Measurements from ENCODE around the gene LRRC3B.

The LRRC3B gene

GRCh38 chr3:26622621-26623418 lies at the start of gene LRRC3B:
LRRC3B (plus strand) TSS chr3:26622772; CDS start chr3:26709673, 86,901 bp downstream.
- H3K36me3 ChIP-seq (ENCODE audit: control insufficient read depth in 2 of 2, insufficient read depth in 2 of 2, low read length in 2 of 2), result no peaks in the 10 kb centered on the region
- H3K4me3 ChIP-seq (ENCODE audit: low read length in 2 of 2), result peak within 1 kb of the TSS; percentile 37 to 48
- no peak within 1 kb of the TSS for H3K27ac ChIP-seq (ENCODE audit: low read depth in 2 of 2, low read length in 2 of 2)
- no peaks in the 10 kb centered on the region for H3K4me1 ChIP-seq (ENCODE audit: control insufficient read depth in 2 of 2, insufficient read depth in 2 of 2, low read length in 2 of 2)
- no peaks in the 10 kb centered on the region for H3K9me3 ChIP-seq (ENCODE audit: control insufficient read depth in 2 of 2, low read length in 2 of 2)
- H3K9ac ChIP-seq (ENCODE audit: low read depth in 1 of 2, low read length in 2 of 2), result no peak within 1 kb of the TSS
- H3K27me3 ChIP-seq (ENCODE audit: control insufficient read depth in 2 of 2, insufficient read depth in 2 of 2, low read length in 2 of 2), result peaks cover 6 to 8% of the 10 kb centered on the region in 2 donors

- H3K36me3 ChIP-seq (ENCODE audit: control insufficient read depth in 2 of 2, insufficient read depth in 2 of 2, low read length in 2 of 2), result no peaks in the 10 kb centered on the region
- no peak overlapping the region for H3K9ac ChIP-seq (ENCODE audit: low read depth in 1 of 2, low read length in 2 of 2)
- no peaks in the 10 kb centered on the region for H3K27me3 ChIP-seq (ENCODE audit: control insufficient read depth in 2 of 2, insufficient read depth in 2 of 2, low read length in 2 of 2)
- no peak overlapping the region for H3K27ac ChIP-seq (ENCODE audit: low read depth in 2 of 2, low read length in 2 of 2)
- H3K4me1 ChIP-seq (ENCODE audit: control insufficient read depth in 2 of 2, insufficient read depth in 2 of 2, low read length in 2 of 2), result no peaks in the 10 kb centered on the region
- no peak overlapping the region for H3K4me3 ChIP-seq (ENCODE audit: low read length in 2 of 2)
- H3K9me3 ChIP-seq (ENCODE audit: control insufficient read depth in 2 of 2, low read length in 2 of 2), result peaks cover 0 to 3% of the 10 kb centered on the region in 2 donors
These were observed 47.8 kb upstream of the LRRC3B start for GRCh38 chr3:26574766-26575165.

GRCh38 chr3:26579116-26579515 lies 43.5 kb upstream of the LRRC3B start:
- Histone ChIP-seq H3K27ac (ENCODE audit: low read depth in 2 of 2, low read length in 2 of 2) (no peak overlapping the region), H3K27me3 (ENCODE audit: control insufficient read depth in 2 of 2, insufficient read depth in 2 of 2, low read length in 2 of 2) (no peaks in the 10 kb centered on the region), H3K9me3 (ENCODE audit: control insufficient read depth in 2 of 2, low read length in 2 of 2) (no peaks in the 10 kb centered on the region), H3K36me3 (ENCODE audit: control insufficient read depth in 2 of 2, insufficient read depth in 2 of 2, low read length in 2 of 2) (no peaks in the 10 kb centered on the region), H3K4me3 (ENCODE audit: low read length in 2 of 2) (no peak overlapping the region), H3K4me1 (ENCODE audit: control insufficient read depth in 2 of 2, insufficient read depth in 2 of 2, low read length in 2 of 2) (no peaks in the 10 kb centered on the region), H3K9ac (ENCODE audit: low read depth in 1 of 2, low read length in 2 of 2) (no peak overlapping the region)

- Histone ChIP-seq H3K9ac (ENCODE audit: low read depth in 1 of 2, low read length in 2 of 2) (no peak overlapping the region), H3K4me3 (ENCODE audit: low read length in 2 of 2) (no peak overlapping the region)
These were observed 35.0 kb upstream of the LRRC3B start for GRCh38 chr3:26587571-26587970.

GRCh38 chr3:26588931-26589330 lies 33.6 kb upstream of the LRRC3B start:
- no peaks in the 10 kb centered on the region for H3K27me3 ChIP-seq (ENCODE audit: control insufficient read depth in 2 of 2, insufficient read depth in 2 of 2, low read length in 2 of 2)
- H3K36me3 ChIP-seq (ENCODE audit: control insufficient read depth in 2 of 2, insufficient read depth in 2 of 2, low read length in 2 of 2), result no peaks in the 10 kb centered on the region
- no peak overlapping the region for H3K27ac ChIP-seq (ENCODE audit: low read depth in 2 of 2, low read length in 2 of 2)
- H3K4me1 ChIP-seq (ENCODE audit: control insufficient read depth in 2 of 2, insufficient read depth in 2 of 2, low read length in 2 of 2), result no peaks in the 10 kb centered on the region
- H3K9ac ChIP-seq (ENCODE audit: low read depth in 1 of 2, low read length in 2 of 2), result no peak overlapping the region
- H3K4me3 ChIP-seq (ENCODE audit: low read length in 2 of 2), result no peak overlapping the region
- H3K9me3 ChIP-seq (ENCODE audit: control insufficient read depth in 2 of 2, low read length in 2 of 2), result no peaks in the 10 kb centered on the region

More at GRCh38 chr3:26587571-26587970, 35.0 kb upstream of the LRRC3B start:
- H3K4me1 ChIP-seq (ENCODE audit: control insufficient read depth in 2 of 2, insufficient read depth in 2 of 2, low read length in 2 of 2), result no peaks in the 10 kb centered on the region
- H3K27ac ChIP-seq (ENCODE audit: low read depth in 2 of 2, low read length in 2 of 2), result no peak overlapping the region
- H3K27me3 ChIP-seq (ENCODE audit: control insufficient read depth in 2 of 2, insufficient read depth in 2 of 2, low read length in 2 of 2), result no peaks in the 10 kb centered on the region
- H3K36me3 ChIP-seq (ENCODE audit: control insufficient read depth in 2 of 2, insufficient read depth in 2 of 2, low read length in 2 of 2), result no peaks in the 10 kb centered on the region
- no peaks in the 10 kb centered on the region for H3K9me3 ChIP-seq (ENCODE audit: control insufficient read depth in 2 of 2, low read length in 2 of 2)

- no peaks in the 10 kb centered on the region for H3K27me3 ChIP-seq (ENCODE audit: control insufficient read depth in 2 of 2, insufficient read depth in 2 of 2, low read length in 2 of 2)
- no peak overlapping the region for H3K9ac ChIP-seq (ENCODE audit: low read depth in 1 of 2, low read length in 2 of 2)
- H3K4me1 ChIP-seq (ENCODE audit: control insufficient read depth in 2 of 2, insufficient read depth in 2 of 2, low read length in 2 of 2), result no peaks in the 10 kb centered on the region
- no peaks in the 10 kb centered on the region for H3K9me3 ChIP-seq (ENCODE audit: control insufficient read depth in 2 of 2, low read length in 2 of 2)
- H3K4me3 ChIP-seq (ENCODE audit: low read length in 2 of 2), result no peak overlapping the region
- no peaks in the 10 kb centered on the region for H3K36me3 ChIP-seq (ENCODE audit: control insufficient read depth in 2 of 2, insufficient read depth in 2 of 2, low read length in 2 of 2)
- no peak overlapping the region for H3K27ac ChIP-seq (ENCODE audit: low read depth in 2 of 2, low read length in 2 of 2)
These were observed 32.9 kb upstream of the LRRC3B start for GRCh38 chr3:26589678-26590077.

GRCh38 chr3:26590919-26591484 lies 31.6 kb upstream of the LRRC3B start:
- H3K27me3 ChIP-seq (ENCODE audit: control insufficient read depth in 2 of 2, insufficient read depth in 2 of 2, low read length in 2 of 2), result no peaks in the 10 kb centered on the region
- H3K9me3 ChIP-seq (ENCODE audit: control insufficient read depth in 2 of 2, low read length in 2 of 2), result no peaks in the 10 kb centered on the region
- no peaks in the 10 kb centered on the region for H3K4me1 ChIP-seq (ENCODE audit: control insufficient read depth in 2 of 2, insufficient read depth in 2 of 2, low read length in 2 of 2)
- no peak overlapping the region for H3K9ac ChIP-seq (ENCODE audit: low read depth in 1 of 2, low read length in 2 of 2)
- H3K36me3 ChIP-seq (ENCODE audit: control insufficient read depth in 2 of 2, insufficient read depth in 2 of 2, low read length in 2 of 2), result no peaks in the 10 kb centered on the region
- no peak overlapping the region for H3K4me3 ChIP-seq (ENCODE audit: low read length in 2 of 2)
- no peak overlapping the region for H3K27ac ChIP-seq (ENCODE audit: low read depth in 2 of 2, low read length in 2 of 2)

GRCh38 chr3:26591926-26592325 lies 30.6 kb upstream of the LRRC3B start:
- Histone ChIP-seq H3K9me3 (ENCODE audit: control insufficient read depth in 2 of 2, low read length in 2 of 2) (no peaks in the 10 kb centered on the region), H3K4me1 (ENCODE audit: control insufficient read depth in 2 of 2, insufficient read depth in 2 of 2, low read length in 2 of 2) (no peaks in the 10 kb centered on the region), H3K27me3 (ENCODE audit: control insufficient read depth in 2 of 2, insufficient read depth in 2 of 2, low read length in 2 of 2) (no peaks in the 10 kb centered on the region), H3K36me3 (ENCODE audit: control insufficient read depth in 2 of 2, insufficient read depth in 2 of 2, low read length in 2 of 2) (no peaks in the 10 kb centered on the region), H3K9ac (ENCODE audit: low read depth in 1 of 2, low read length in 2 of 2) (no peak overlapping the region), H3K4me3 (ENCODE audit: low read length in 2 of 2) (no peak overlapping the region), H3K27ac (ENCODE audit: low read depth in 2 of 2, low read length in 2 of 2) (no peak overlapping the region)

- H3K27me3 ChIP-seq (ENCODE audit: control insufficient read depth in 2 of 2, insufficient read depth in 2 of 2, low read length in 2 of 2), result no peaks in the 10 kb centered on the region
- H3K9ac ChIP-seq (ENCODE audit: low read depth in 1 of 2, low read length in 2 of 2), result no peak overlapping the region
- H3K9me3 ChIP-seq (ENCODE audit: control insufficient read depth in 2 of 2, low read length in 2 of 2), result no peaks in the 10 kb centered on the region
- no peaks in the 10 kb centered on the region for H3K4me1 ChIP-seq (ENCODE audit: control insufficient read depth in 2 of 2, insufficient read depth in 2 of 2, low read length in 2 of 2)
- no peak overlapping the region for H3K4me3 ChIP-seq (ENCODE audit: low read length in 2 of 2)
- no peaks in the 10 kb centered on the region for H3K36me3 ChIP-seq (ENCODE audit: control insufficient read depth in 2 of 2, insufficient read depth in 2 of 2, low read length in 2 of 2)
- no peak overlapping the region for H3K27ac ChIP-seq (ENCODE audit: low read depth in 2 of 2, low read length in 2 of 2)
These were observed 30.1 kb upstream of the LRRC3B start for GRCh38 chr3:26592451-26592850.

- Histone ChIP-seq H3K27me3 (ENCODE audit: control insufficient read depth in 2 of 2, insufficient read depth in 2 of 2, low read length in 2 of 2) (no peaks in the 10 kb centered on the region), H3K27ac (ENCODE audit: low read depth in 2 of 2, low read length in 2 of 2) (no peak overlapping the region), H3K4me3 (ENCODE audit: low read length in 2 of 2) (no peak overlapping the region), H3K9me3 (ENCODE audit: control insufficient read depth in 2 of 2, low read length in 2 of 2) (no peaks in the 10 kb centered on the region), H3K9ac (ENCODE audit: low read depth in 1 of 2, low read length in 2 of 2) (no peak overlapping the region), H3K36me3 (ENCODE audit: control insufficient read depth in 2 of 2, insufficient read depth in 2 of 2, low read length in 2 of 2) (no peaks in the 10 kb centered on the region), H3K4me1 (ENCODE audit: control insufficient read depth in 2 of 2, insufficient read depth in 2 of 2, low read length in 2 of 2) (no peaks in the 10 kb centered on the region)
These were observed 26.2 kb upstream of the LRRC3B start for GRCh38 chr3:26596335-26596734.
